ENCODE results near the gene FAM13B.

DNA sequence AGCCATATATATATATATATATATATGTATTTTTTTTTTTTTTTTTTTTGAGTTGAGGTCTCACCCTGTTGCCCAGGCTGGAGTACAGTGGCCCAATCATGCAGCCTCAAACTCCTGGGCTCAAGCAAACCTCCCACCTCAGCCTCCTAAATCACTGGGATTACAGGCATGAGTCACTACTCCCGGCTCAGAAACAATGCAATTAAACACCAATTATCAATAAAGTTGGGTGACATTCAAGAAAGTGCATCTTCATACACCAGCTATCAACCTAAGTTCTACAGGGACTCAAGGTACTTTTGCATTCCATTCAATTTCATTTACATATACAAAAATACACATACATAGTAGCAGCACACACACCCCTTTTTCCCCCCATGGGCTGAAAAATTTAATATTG lies 7.6 kb downstream of the FAM13B start:
- TF ChIP-seq POLR2A (IDR thresholded peaks at IDR 0.05), result no peak
- no peak for TF ChIP-seq POLR2AphosphoS5 (IDR thresholded peaks at IDR 0.05)

Data from sigmoid colon (tissue), 4 donors.